ENCODE results near the gene ASB5. TPM values are rescaled to one million over a fixed set of nuclear protein-coding genes. Genes with fewer than 3 reads are reported as not detected.
"Not testable (repeated sequence)": the region's sequence is repeated elsewhere in the genome, so short reads cannot be mapped to it uniquely, and the experiment has no call there.

The ASB5 gene
- total RNA-seq, 1 experiment from 2014 or later = not detected

DNA sequence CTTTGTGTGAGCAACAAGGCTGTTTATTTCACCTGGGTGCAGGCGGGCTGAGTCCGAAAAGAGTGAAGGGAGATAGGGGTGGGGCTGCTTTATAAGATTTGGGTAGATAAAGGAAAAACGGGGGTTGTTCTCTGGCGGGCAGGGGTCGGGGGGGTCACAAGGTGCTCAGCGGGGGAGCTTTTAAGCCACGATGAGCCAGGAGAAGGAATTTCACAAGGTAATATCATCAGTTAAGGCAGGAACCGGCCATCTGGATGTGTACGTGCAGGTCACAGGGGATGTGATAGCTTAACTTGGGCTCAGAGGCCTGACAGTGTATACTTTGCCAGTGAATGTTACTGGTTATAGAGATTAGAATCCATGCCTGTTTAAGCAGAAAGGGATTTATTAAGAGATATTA, 31.0 kb upstream of the ASB5 start:
- ATAC-seq = no peak
- POLR2A ChIA-PET = no interaction called here

DNA sequence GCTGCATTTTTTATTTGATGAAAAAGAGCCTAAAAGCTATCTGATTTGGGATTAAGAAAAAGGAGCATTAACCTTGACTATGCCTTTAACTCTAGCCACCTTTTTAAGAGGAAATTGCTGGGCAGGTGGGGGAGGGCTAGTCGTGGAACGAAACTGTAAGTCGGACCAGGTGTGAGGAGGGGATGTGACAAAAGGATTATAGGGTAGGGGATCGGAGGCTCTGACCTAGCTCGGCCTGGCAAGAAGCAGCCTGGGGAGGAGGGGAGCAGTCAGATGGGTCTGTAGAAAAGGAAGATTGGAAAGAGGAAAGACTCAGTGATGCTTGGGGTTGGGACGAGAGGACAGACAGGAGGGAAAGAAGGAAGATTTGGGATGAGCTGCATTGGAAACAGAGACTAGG, 29.6 kb upstream of the ASB5 start:
- Histone ChIP-seq H3K27ac (ENCODE audit: low read depth, low read length) (no peak overlapping the region), H3K4me2 (ENCODE audit: low read length) (no peak overlapping the region), H3K4me3 (replicated peaks in 1 of 2; ENCODE audit: low read depth in 1 of 2, low read length in 2 of 2) (no peak overlapping the region), H4K20me1 (ENCODE audit: insufficient read depth) (no peaks in the 10 kb centered on the region), H3K4me1 (ENCODE audit: control insufficient read depth in 1 of 2, insufficient read depth in 2 of 2, low read length in 2 of 2) (peaks cover 2 to 17% of the 10 kb centered on the region in 2 experiments; a peak in 3 of 4 replicates), H3K9me2 (ENCODE audit: insufficient read depth) (no peaks in the 10 kb centered on the region; the same call in 1 of the 2 replicates), H3K36me3 (ENCODE audit: control insufficient read depth in 1 of 2, insufficient read depth in 2 of 2, low read length in 2 of 2) (no peaks in the 10 kb centered on the region), H3K9ac (ENCODE audit: low read length) (no peak overlapping the region), H3K79me2 (ENCODE audit: insufficient read depth, low read length) (no peaks in the 10 kb centered on the region), H3K27me3 (ENCODE audit: insufficient read depth, low read length) (no peaks in the 10 kb centered on the region), H3K9me3 (ENCODE audit: control insufficient read depth in 1 of 2, insufficient read depth in 1 of 2, low read depth in 1 of 2, low read length in 2 of 2) (no peaks in the 10 kb centered on the region), H2AFZ (ENCODE audit: low read depth, low read length, poor library complexity, severe bottlenecking) (no peak overlapping the region)
- BruUV-seq (replicated peaks) = no TSS peak
- ChIA-PET RAD21 (ENCODE audit: low non-redundant PET in 1 of 2, low total read pairs in 2 of 2, uncharacterized antibody in 2 of 2, unreplicated experiment in 2 of 2) (no interaction called here), CTCF (no interaction called here), POLR2A (no interaction called here)
- no peak for ATAC-seq
- no peak for TF ChIP-seq YY1 (IDR thresholded peaks at IDR 0.05; ENCODE audit: extremely low read depth, insufficient replicate concordance, low read depth, low read length)
- TF ChIP-seq CEBPB (IDR thresholded peaks at IDR 0.05; ENCODE audit: low read depth) = no peak
- no peak for TF ChIP-seq EGR1 (IDR thresholded peaks at IDR 0.05; ENCODE audit: low read depth)
- no peak for TF ChIP-seq SIN3A (IDR thresholded peaks at IDR 0.05; ENCODE audit: low read depth)
- no peak for DNase-seq (ENCODE audit: low read depth, low spot score)
- intact Hi-C loops (cut with micrococcal nuclease) = no loop called here

More for the DNA sequence above, 31.0 kb upstream of the ASB5 start:
- Histone ChIP-seq H3K9ac (ENCODE audit: low read length) (no peak overlapping the region), H3K4me3 (replicated peaks in 1 of 2; ENCODE audit: low read depth in 1 of 2, low read length in 2 of 2) (no peak overlapping the region), H3K4me2 (ENCODE audit: low read length) (no peak overlapping the region), H3K27me3 (ENCODE audit: insufficient read depth, low read length) (no peaks in the 10 kb centered on the region), H3K36me3 (ENCODE audit: control insufficient read depth in 1 of 2, insufficient read depth in 2 of 2, low read length in 2 of 2) (no peaks in the 10 kb centered on the region), H3K9me2 (ENCODE audit: insufficient read depth) (no peaks in the 10 kb centered on the region; the same call in 1 of the 2 replicates), H3K9me3 (ENCODE audit: control insufficient read depth in 1 of 2, insufficient read depth in 1 of 2, low read depth in 1 of 2, low read length in 2 of 2) (no peaks in the 10 kb centered on the region), H4K20me1 (ENCODE audit: insufficient read depth) (no peaks in the 10 kb centered on the region), H3K27ac (ENCODE audit: low read depth, low read length) (no peak overlapping the region), H3K79me2 (ENCODE audit: insufficient read depth, low read length) (no peaks in the 10 kb centered on the region), H2AFZ (ENCODE audit: low read depth, low read length, poor library complexity, severe bottlenecking) (no peak overlapping the region), H3K4me1 (ENCODE audit: control insufficient read depth in 1 of 2, insufficient read depth in 2 of 2, low read length in 2 of 2) (peaks cover 2 to 22% of the 10 kb centered on the region in 2 experiments; a peak in 3 of 4 replicates)
- BruUV-seq (replicated peaks) = no TSS peak
- DNase-seq (ENCODE audit: low read depth, low spot score) = no peak
- RAD21 ChIA-PET (ENCODE audit: low non-redundant PET in 1 of 2, low total read pairs in 2 of 2, uncharacterized antibody in 2 of 2, unreplicated experiment in 2 of 2) = no interaction called here
- TF ChIP-seq POLR2AphosphoS5 (IDR thresholded peaks at IDR 0.05; ENCODE audit: low read depth, low read length) (no peak), EZH2phosphoT487 (IDR thresholded peaks at IDR 0.05; ENCODE audit: borderline replicate concordance) (no peak)
- TF ChIP-seq, protein P1, sequence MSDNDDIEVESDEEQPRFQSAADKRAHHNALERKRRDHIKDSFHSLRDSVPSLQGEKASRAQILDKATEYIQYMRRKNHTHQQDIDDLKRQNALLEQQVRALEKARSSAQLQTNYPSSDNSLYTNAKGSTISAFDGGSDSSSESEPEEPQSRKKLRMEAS (IDR thresholded peaks at IDR 0.05) = no peak
- TF ChIP-seq, protein P2, sequence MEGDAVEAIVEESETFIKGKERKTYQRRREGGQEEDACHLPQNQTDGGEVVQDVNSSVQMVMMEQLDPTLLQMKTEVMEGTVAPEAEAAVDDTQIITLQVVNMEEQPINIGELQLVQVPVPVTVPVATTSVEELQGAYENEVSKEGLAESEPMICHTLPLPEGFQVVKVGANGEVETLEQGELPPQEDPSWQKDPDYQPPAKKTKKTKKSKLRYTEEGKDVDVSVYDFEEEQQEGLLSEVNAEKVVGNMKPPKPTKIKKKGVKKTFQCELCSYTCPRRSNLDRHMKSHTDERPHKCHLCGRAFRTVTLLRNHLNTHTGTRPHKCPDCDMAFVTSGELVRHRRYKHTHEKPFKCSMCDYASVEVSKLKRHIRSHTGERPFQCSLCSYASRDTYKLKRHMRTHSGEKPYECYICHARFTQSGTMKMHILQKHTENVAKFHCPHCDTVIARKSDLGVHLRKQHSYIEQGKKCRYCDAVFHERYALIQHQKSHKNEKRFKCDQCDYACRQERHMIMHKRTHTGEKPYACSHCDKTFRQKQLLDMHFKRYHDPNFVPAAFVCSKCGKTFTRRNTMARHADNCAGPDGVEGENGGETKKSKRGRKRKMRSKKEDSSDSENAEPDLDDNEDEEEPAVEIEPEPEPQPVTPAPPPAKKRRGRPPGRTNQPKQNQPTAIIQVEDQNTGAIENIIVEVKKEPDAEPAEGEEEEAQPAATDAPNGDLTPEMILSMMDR (IDR thresholded peaks at IDR 0.05 in 2 of 3, conservative IDR thresholded peaks at IDR 0.05 in 1 of 3; ENCODE audit: borderline replicate concordance in 1 of 3, insufficient read depth in 1 of 3, low read depth in 2 of 3, low read length in 2 of 3) = no peak
- intact Hi-C loops (cut with micrococcal nuclease) = no loop called here
- CTCF ChIA-PET = no interaction called here

DNA sequence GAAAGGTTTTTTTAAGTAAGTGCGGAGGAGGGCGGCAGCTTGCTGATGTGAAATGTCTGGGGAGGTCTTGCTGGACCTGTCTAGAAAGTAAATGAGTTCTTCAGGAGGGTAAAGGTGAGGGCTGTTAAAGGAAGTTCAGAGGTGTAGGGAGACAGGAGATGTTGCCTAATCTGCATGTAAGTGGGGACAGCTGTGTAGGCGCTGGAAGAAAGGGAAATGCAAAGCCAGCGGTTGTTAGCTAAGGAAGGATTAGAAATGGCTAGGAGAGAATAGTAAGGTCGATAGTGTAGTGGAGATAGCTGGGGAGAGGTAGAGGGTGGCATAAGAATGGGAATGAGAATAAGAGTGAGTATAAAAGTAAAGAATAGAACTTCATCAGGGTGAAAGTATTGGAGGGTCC, 26.9 kb upstream of the ASB5 start:
- RAD21 ChIA-PET (ENCODE audit: low non-redundant PET in 1 of 2, low total read pairs in 2 of 2, uncharacterized antibody in 2 of 2, unreplicated experiment in 2 of 2); DNase-seq (ENCODE audit: low read depth, low spot score); intact Hi-C loops (cut with micrococcal nuclease); CTCF ChIA-PET; BruUV-seq (replicated peaks); POLR2A ChIA-PET; H3K27me3 ChIP-seq (ENCODE audit: insufficient read depth, low read length); H3K9me3 ChIP-seq (ENCODE audit: control insufficient read depth in 1 of 2, insufficient read depth in 1 of 2, low read depth in 1 of 2, low read length in 2 of 2); H3K4me2 ChIP-seq (ENCODE audit: low read length); H2AFZ ChIP-seq (ENCODE audit: low read depth, low read length, poor library complexity, severe bottlenecking); H3K27ac ChIP-seq (ENCODE audit: low read depth, low read length); ATAC-seq; H3K9me2 ChIP-seq (ENCODE audit: insufficient read depth); H3K4me3 ChIP-seq (replicated peaks in 1 of 2; ENCODE audit: low read depth in 1 of 2, low read length in 2 of 2); H3K9ac ChIP-seq (ENCODE audit: low read length); H3K79me2 ChIP-seq (ENCODE audit: insufficient read depth, low read length); H3K36me3 ChIP-seq (ENCODE audit: control insufficient read depth in 1 of 2, insufficient read depth in 2 of 2, low read length in 2 of 2); H4K20me1 ChIP-seq (ENCODE audit: insufficient read depth); H3K4me1 ChIP-seq (ENCODE audit: control insufficient read depth in 1 of 2, insufficient read depth in 2 of 2, low read length in 2 of 2): not testable (repeated sequence)
